Measurements from ENCODE around the gene NINL.

The NINL gene

DNA sequence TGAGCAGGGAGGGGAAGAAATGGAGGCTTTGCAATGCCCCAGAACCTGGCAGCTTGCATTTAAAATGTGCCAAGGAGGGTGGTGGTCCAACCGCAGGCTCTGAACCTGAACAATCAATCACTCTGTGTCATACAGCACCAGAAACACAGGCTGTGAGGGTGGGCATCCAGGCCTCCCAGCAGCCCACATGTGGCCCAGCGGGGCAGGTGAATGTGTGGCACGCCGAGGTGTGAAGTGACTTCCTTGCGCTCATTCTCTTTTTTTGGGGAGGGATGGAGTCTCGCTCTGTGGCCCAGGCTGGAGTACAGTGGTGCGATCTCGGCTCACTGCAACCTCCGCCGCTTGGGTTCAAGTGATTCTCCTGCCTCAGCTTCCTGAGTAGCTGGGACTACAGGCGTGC, 97.4 kb downstream of the NINL start:
- Histone ChIP-seq H3K36me3 (ENCODE audit: control insufficient read depth in 1 of 2, insufficient read depth in 2 of 2, low read length in 2 of 2) (peaks cover 0 to 6% of the 10 kb centered on the region in 2 donors), H3K4me3 (ENCODE audit: low read depth in 1 of 2, low read length in 2 of 2) (no peak overlapping the region), H3K9me3 (ENCODE audit: control insufficient read depth in 1 of 2, low read length in 2 of 2) (no peaks in the 10 kb centered on the region), H3K27me3 (ENCODE audit: control insufficient read depth in 1 of 2, insufficient read depth in 2 of 2, low read length in 2 of 2) (no peaks in the 10 kb centered on the region), H3K9ac (ENCODE audit: low read depth in 1 of 2, low read length in 2 of 2) (no peak overlapping the region), H3K4me1 (ENCODE audit: control insufficient read depth in 1 of 2, insufficient read depth in 2 of 2, low read length in 2 of 2) (no peaks in the 10 kb centered on the region), H3K27ac (ENCODE audit: low read depth, low read length) (no peak overlapping the region)

DNA sequence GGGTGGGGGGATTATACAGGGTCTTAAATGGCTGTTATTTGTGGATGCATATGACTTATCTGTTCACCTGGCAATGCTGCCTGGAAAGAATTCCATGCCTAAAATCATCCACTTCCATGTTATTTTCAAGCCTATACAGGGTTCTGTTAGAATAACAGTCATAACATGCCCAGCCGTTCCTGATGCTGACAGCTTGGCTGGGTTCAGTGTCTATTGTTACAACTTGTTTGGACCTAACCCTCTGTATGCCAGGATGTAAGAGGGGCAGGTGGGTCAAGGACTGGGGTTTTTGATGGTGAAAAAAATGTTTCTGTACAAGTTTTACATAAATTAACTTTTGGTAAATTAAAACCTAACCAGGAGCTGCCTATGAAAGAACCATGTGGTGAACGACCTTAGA, 98.0 kb downstream of the NINL start:
- peaks cover 0 to 6% of the 10 kb centered on the region in 2 donors for H3K36me3 ChIP-seq (ENCODE audit: control insufficient read depth in 1 of 2, insufficient read depth in 2 of 2, low read length in 2 of 2)
- H3K4me1 ChIP-seq (ENCODE audit: control insufficient read depth in 1 of 2, insufficient read depth in 2 of 2, low read length in 2 of 2): no peaks in the 10 kb centered on the region
- H3K9ac ChIP-seq (ENCODE audit: low read depth in 1 of 2, low read length in 2 of 2): no peak overlapping the region
- no peak overlapping the region for H3K27ac ChIP-seq (ENCODE audit: low read depth, low read length)
- no peak overlapping the region for H3K4me3 ChIP-seq (ENCODE audit: low read depth in 1 of 2, low read length in 2 of 2)
- H3K27me3 ChIP-seq (ENCODE audit: control insufficient read depth in 1 of 2, insufficient read depth in 2 of 2, low read length in 2 of 2): no peaks in the 10 kb centered on the region
- H3K9me3 ChIP-seq (ENCODE audit: control insufficient read depth in 1 of 2, low read length in 2 of 2): no peaks in the 10 kb centered on the region

DNA sequence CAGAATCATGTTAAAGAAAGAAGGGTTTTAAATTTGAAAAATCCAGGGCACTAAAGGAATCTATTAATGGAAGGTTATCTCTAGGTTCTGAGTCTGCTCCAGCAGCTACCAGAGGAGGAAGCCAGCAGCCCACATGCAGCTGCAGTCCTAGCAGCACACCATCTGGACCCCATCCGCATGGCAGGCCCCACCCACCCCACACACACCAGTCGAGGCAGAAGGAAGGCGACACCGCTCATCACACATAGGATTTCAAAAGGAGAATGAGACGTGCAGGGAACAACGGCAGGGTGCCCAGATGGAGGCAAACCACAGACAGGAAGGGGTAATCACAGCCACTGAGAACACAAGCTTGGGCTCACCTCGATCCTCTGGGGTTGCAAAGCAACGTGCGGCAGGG, 99.0 kb downstream of the NINL start:
- H3K27me3 ChIP-seq (ENCODE audit: control insufficient read depth in 1 of 2, insufficient read depth in 2 of 2, low read length in 2 of 2): no peaks in the 10 kb centered on the region
- H3K36me3 ChIP-seq (ENCODE audit: control insufficient read depth in 1 of 2, insufficient read depth in 2 of 2, low read length in 2 of 2): peaks cover 0 to 9% of the 10 kb centered on the region in 2 donors
- H3K9me3 ChIP-seq (ENCODE audit: control insufficient read depth in 1 of 2, low read length in 2 of 2): no peaks in the 10 kb centered on the region
- H3K9ac ChIP-seq (ENCODE audit: low read depth in 1 of 2, low read length in 2 of 2): no peak overlapping the region
- H3K4me1 ChIP-seq (ENCODE audit: control insufficient read depth in 1 of 2, insufficient read depth in 2 of 2, low read length in 2 of 2): no peaks in the 10 kb centered on the region
- H3K4me3 ChIP-seq (ENCODE audit: low read depth in 1 of 2, low read length in 2 of 2): no peak overlapping the region
- no peak overlapping the region for H3K27ac ChIP-seq (ENCODE audit: low read depth, low read length)

DNA sequence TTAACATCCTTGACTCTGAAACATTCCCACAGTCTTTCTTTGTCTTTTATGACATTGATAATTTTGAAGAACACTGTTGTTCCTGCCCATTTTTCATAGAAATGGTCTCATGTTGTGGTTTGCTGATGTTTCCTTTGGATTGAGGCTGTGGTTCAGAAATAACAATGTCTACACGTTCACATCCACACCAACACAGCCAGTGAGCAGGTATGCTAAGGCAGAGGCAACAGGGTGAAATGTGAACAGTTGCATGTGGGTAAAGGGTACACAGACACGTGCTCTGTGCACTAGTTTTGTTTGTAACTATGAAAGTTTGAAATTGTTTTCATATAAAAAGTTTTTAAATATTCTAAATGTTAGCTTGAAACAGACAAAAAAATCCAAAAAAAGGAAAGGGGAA, 99.5 kb downstream of the NINL start:
- no peak overlapping the region for H3K27ac ChIP-seq (ENCODE audit: low read depth, low read length)
- H3K36me3 ChIP-seq (ENCODE audit: control insufficient read depth in 1 of 2, insufficient read depth in 2 of 2, low read length in 2 of 2): peaks cover 0 to 12% of the 10 kb centered on the region in 2 donors

DNA sequence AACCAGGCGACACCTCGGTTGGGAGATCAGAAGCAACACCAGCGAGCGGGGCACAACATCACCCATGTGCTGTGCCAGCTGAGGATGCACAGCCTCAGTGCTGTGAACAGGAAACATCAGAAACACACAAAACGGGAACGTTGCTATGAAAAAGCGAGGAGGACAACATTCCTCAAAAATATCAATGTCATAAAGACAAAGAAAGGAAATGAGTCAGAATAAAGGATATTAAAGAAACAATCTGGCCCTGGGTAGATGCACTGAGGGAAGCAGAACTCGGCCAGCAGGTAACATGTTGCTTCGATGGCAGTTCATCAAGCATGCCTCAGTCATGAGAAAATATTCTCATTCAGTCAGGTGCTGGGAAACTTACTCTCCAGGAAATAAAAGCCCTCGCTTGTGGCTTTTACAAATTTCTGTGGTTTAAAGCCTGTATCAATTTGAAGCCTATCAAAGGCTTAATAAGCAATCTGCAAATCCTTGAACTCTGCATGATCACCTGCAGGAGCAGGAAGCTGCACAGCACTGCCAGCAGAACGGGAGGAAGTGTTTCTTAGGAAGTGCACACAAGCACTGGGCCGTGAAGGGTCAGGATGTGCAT, 100.3 kb downstream of the NINL start:
- Histone ChIP-seq H3K9me3 (ENCODE audit: control insufficient read depth in 1 of 2, low read length in 2 of 2) (no peaks in the 10 kb centered on the region), H3K9ac (ENCODE audit: low read depth in 1 of 2, low read length in 2 of 2) (no peak overlapping the region), H3K27me3 (ENCODE audit: control insufficient read depth in 1 of 2, insufficient read depth in 2 of 2, low read length in 2 of 2) (no peaks in the 10 kb centered on the region), H3K36me3 (ENCODE audit: control insufficient read depth in 1 of 2, insufficient read depth in 2 of 2, low read length in 2 of 2) (peaks cover 0 to 12% of the 10 kb centered on the region in 2 donors), H3K27ac (ENCODE audit: low read depth, low read length) (no peak overlapping the region), H3K4me3 (ENCODE audit: low read depth in 1 of 2, low read length in 2 of 2) (no peak overlapping the region), H3K4me1 (ENCODE audit: control insufficient read depth in 1 of 2, insufficient read depth in 2 of 2, low read length in 2 of 2) (no peaks in the 10 kb centered on the region)

More for the DNA sequence above, 99.5 kb downstream of the NINL start:
- Histone ChIP-seq H3K4me3 (ENCODE audit: low read depth in 1 of 2, low read length in 2 of 2) (no peak overlapping the region), H3K9ac (ENCODE audit: low read depth in 1 of 2, low read length in 2 of 2) (no peak overlapping the region), H3K27me3 (ENCODE audit: control insufficient read depth in 1 of 2, insufficient read depth in 2 of 2, low read length in 2 of 2) (no peaks in the 10 kb centered on the region), H3K4me1 (ENCODE audit: control insufficient read depth in 1 of 2, insufficient read depth in 2 of 2, low read length in 2 of 2) (no peaks in the 10 kb centered on the region), H3K9me3 (ENCODE audit: control insufficient read depth in 1 of 2, low read length in 2 of 2) (no peaks in the 10 kb centered on the region)

DNA sequence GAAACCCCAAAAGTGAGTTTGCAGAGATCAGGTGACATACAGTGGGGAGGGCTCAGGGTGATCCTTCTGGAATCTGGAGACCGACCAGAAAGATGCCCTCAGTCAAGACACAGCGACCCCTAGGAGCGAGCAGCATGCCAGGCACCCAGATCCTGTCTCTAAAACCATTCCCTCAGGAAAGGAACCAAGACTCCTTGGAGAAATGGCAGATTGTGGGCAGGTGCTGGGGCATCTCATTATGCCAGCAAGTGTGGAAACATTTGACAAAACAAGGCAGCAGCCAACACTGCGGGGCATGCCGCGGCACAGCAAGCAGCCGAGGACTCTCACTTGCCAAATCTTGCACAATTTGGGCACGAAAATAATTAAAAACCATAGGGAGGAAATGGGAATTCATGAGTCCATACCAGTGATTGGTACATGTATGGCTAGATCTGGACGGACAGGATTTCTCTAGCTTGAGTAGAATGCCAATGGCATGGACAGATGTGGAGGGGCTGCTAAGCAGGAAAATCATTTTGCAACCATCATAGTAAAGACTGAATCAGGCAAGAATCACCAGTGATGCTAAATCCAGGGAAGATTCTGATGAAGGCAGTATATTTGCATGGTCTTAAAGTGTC, 101.0 kb downstream of the NINL start:
- peaks cover 0 to 15% of the 10 kb centered on the region in 2 donors for H3K36me3 ChIP-seq (ENCODE audit: control insufficient read depth in 1 of 2, insufficient read depth in 2 of 2, low read length in 2 of 2)
- H3K27me3 ChIP-seq (ENCODE audit: control insufficient read depth in 1 of 2, insufficient read depth in 2 of 2, low read length in 2 of 2): no peaks in the 10 kb centered on the region
- no peaks in the 10 kb centered on the region for H3K9me3 ChIP-seq (ENCODE audit: control insufficient read depth in 1 of 2, low read length in 2 of 2)
- H3K4me3 ChIP-seq (ENCODE audit: low read depth in 1 of 2, low read length in 2 of 2): no peak overlapping the region
- H3K4me1 ChIP-seq (ENCODE audit: control insufficient read depth in 1 of 2, insufficient read depth in 2 of 2, low read length in 2 of 2): no peaks in the 10 kb centered on the region
- H3K27ac ChIP-seq (ENCODE audit: low read depth, low read length): no peak overlapping the region
- no peak overlapping the region for H3K9ac ChIP-seq (ENCODE audit: low read depth in 1 of 2, low read length in 2 of 2)

DNA sequence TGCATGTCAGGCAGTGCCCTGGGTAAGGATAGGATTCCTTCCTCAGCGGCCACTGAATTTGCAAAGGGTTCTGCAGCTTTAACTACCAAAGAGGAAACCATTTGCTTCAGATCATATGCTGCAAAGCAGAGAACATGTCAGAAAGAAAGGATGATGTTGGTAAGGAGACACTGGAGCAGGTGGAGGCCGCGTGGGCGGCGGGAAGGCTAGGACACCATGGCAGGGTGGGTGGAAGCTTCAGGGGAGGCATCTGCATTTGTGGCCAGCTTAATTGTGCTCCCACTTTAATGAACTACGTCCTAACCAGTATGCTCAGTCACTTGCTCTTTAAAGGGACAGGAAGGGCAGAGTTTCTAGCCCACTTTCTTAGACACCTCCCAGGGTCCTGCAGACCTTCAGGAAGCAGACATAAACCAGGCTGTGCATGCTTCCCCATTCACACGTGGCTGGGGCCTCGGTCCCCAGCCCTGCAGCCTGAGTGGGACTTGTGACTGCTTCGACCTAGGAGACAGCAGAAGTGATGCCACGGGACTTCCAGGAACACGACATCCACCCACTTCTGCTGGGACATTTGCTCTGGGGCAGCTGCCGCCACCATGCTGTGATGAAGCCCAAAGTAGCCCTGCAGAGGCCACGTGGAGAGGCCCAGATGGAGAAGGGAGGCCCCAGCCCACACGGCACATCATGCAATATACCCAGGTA, 101.7 kb downstream of the NINL start:
- no peaks in the 10 kb centered on the region for H3K9me3 ChIP-seq (ENCODE audit: control insufficient read depth in 1 of 2, low read length in 2 of 2)
- H3K4me3 ChIP-seq (ENCODE audit: low read depth in 1 of 2, low read length in 2 of 2): no peak overlapping the region
- no peak overlapping the region for H3K9ac ChIP-seq (ENCODE audit: low read depth in 1 of 2, low read length in 2 of 2)
- no peak overlapping the region for H3K27ac ChIP-seq (ENCODE audit: low read depth, low read length)
- no peaks in the 10 kb centered on the region for H3K4me1 ChIP-seq (ENCODE audit: control insufficient read depth in 1 of 2, insufficient read depth in 2 of 2, low read length in 2 of 2)
- H3K36me3 ChIP-seq (ENCODE audit: control insufficient read depth in 1 of 2, insufficient read depth in 2 of 2, low read length in 2 of 2): peaks cover 0 to 11% of the 10 kb centered on the region in 2 donors
- H3K27me3 ChIP-seq (ENCODE audit: control insufficient read depth in 1 of 2, insufficient read depth in 2 of 2, low read length in 2 of 2): no peaks in the 10 kb centered on the region

DNA sequence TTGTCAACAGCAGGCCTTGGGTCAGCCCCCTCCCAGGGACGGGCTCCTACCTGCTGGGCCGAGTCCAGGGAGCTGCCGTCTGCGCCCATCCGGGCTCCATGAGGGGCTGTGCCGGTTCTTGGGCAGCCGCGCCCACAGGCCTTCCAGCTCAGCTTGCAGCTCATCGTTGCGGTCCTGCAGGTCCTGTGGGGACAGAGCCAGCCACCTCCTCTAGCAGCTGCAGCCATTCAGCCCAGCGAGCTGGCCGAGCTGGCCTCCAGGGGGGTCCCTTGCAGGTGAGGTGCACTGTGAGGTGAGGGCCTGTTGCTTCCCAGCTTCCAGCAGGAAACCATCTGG, 103.4 kb downstream of the NINL start:
- Histone ChIP-seq H3K27ac (ENCODE audit: low read depth, low read length) (no peak overlapping the region), H3K9me3 (ENCODE audit: control insufficient read depth in 1 of 2, low read length in 2 of 2) (no peaks in the 10 kb centered on the region), H3K36me3 (ENCODE audit: control insufficient read depth in 1 of 2, insufficient read depth in 2 of 2, low read length in 2 of 2) (peaks cover 0 to 11% of the 10 kb centered on the region in 2 donors), H3K9ac (ENCODE audit: low read depth in 1 of 2, low read length in 2 of 2) (no peak overlapping the region), H3K27me3 (ENCODE audit: control insufficient read depth in 1 of 2, insufficient read depth in 2 of 2, low read length in 2 of 2) (no peaks in the 10 kb centered on the region), H3K4me1 (ENCODE audit: control insufficient read depth in 1 of 2, insufficient read depth in 2 of 2, low read length in 2 of 2) (no peaks in the 10 kb centered on the region), H3K4me3 (ENCODE audit: low read depth in 1 of 2, low read length in 2 of 2) (no peak overlapping the region)

DNA sequence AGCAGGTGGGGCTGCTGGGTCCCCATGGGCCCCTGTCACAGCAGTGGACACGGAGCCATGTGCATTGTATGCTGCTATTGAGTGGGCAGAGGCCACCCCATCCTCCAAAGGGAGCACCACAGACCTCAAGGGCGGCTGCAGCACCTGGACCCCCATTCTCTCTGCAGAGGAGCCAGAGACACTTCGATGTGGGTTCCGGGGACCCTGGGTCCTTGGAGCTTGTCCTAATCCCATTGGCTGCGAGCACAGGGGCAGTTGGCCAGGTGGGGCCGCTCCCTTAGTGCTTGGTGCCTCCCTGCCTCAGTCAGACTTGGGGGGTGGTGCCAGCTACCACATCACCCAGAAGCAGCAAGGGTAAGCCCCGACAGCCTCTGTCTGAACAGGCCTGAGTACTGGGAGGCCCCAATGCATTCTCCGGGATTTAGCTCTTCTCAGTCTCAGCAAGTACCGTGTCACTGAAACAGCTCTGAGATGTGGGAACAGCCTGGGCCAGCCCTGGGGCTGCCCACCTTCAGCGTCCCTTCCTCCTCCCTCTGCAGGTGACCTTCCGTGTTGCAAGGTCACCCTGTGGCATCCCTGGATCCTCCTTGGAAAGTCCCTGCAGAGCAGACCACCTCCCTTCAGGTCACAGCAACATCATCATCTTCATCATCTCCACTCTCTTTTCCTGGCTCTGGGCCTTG, 104.0 kb downstream of the NINL start:
- Histone ChIP-seq H3K4me1 (ENCODE audit: control insufficient read depth in 1 of 2, insufficient read depth in 2 of 2, low read length in 2 of 2) (no peaks in the 10 kb centered on the region), H3K27me3 (ENCODE audit: control insufficient read depth in 1 of 2, insufficient read depth in 2 of 2, low read length in 2 of 2) (no peaks in the 10 kb centered on the region), H3K9me3 (ENCODE audit: control insufficient read depth in 1 of 2, low read length in 2 of 2) (no peaks in the 10 kb centered on the region), H3K4me3 (ENCODE audit: low read depth in 1 of 2, low read length in 2 of 2) (no peak overlapping the region), H3K36me3 (ENCODE audit: control insufficient read depth in 1 of 2, insufficient read depth in 2 of 2, low read length in 2 of 2) (peaks cover 0 to 11% of the 10 kb centered on the region in 2 donors), H3K9ac (ENCODE audit: low read depth in 1 of 2, low read length in 2 of 2) (no peak overlapping the region), H3K27ac (ENCODE audit: low read depth, low read length) (no peak overlapping the region)

DNA sequence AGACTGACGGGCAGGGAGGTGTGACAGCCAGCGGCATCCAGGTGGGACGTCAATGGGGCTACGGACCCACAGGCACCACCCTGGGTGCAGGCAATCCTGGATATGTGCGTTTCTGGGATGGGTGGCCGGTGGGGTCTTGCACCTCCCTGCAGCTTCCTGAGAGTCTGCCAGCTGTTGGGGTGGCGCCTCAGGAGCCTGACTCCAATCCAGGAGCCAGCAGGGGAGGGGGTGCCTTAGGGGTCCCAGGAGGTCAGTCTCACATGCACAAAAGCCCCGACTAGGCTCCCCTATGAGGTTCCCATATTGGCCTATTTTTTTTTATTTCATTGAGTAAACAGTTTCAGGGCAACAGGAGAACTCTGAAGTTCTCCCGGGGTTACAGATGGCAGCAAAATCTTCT, 104.5 kb downstream of the NINL start:
- H3K36me3 ChIP-seq (ENCODE audit: control insufficient read depth in 1 of 2, insufficient read depth in 2 of 2, low read length in 2 of 2): peaks cover 0 to 11% of the 10 kb centered on the region in 2 donors

More for the DNA sequence above, 104.5 kb downstream of the NINL start:
- H3K4me1 ChIP-seq (ENCODE audit: control insufficient read depth in 1 of 2, insufficient read depth in 2 of 2, low read length in 2 of 2): no peaks in the 10 kb centered on the region
- no peak overlapping the region for H3K4me3 ChIP-seq (ENCODE audit: low read depth in 1 of 2, low read length in 2 of 2)
- no peaks in the 10 kb centered on the region for H3K27me3 ChIP-seq (ENCODE audit: control insufficient read depth in 1 of 2, insufficient read depth in 2 of 2, low read length in 2 of 2)
- H3K9ac ChIP-seq (ENCODE audit: low read depth in 1 of 2, low read length in 2 of 2): no peak overlapping the region
- H3K9me3 ChIP-seq (ENCODE audit: control insufficient read depth in 1 of 2, low read length in 2 of 2): no peaks in the 10 kb centered on the region
- H3K27ac ChIP-seq (ENCODE audit: low read depth, low read length): no peak overlapping the region
